Activated naive CD8-positive, alpha-beta T cell treated with anti-CD3 and anti-CD28 coated beads for 36 hours (primary cell): ENCODE results near the gene RFWD3. TPM values are rescaled to one million over a fixed set of nuclear protein-coding genes. Genes with fewer than 3 reads are reported as not detected.

ENCODE experiments used
- DNase-seq: peaks from one replicate; pipeline ENCODE4 v3.0.0; 2021
- H3K27ac Mint-ChIP-seq: one replicate; pipeline ENCODE4 v1.8.0; 2022; ENCODE audit warnings: mild to moderate bottlenecking, moderate library complexity, mixed read lengths
- H3K27me3 Mint-ChIP-seq: one replicate; pipeline ENCODE4 v1.8.0; 2022; ENCODE audit warnings: mild to moderate bottlenecking, mixed read lengths
- H3K36me3 Mint-ChIP-seq: one replicate; pipeline ENCODE4 v1.8.0; 2021; ENCODE audit warnings: mild to moderate bottlenecking, mixed read lengths
- H3K4me1 Mint-ChIP-seq: one replicate; pipeline ENCODE4 v1.8.0; 2021; ENCODE audit warnings: mixed read lengths
- H3K4me3 Mint-ChIP-seq: one replicate; pipeline ENCODE4 v1.8.0; 2022; ENCODE audit warnings: mild to moderate bottlenecking, moderate library complexity, mixed read lengths
- H3K9me3 Mint-ChIP-seq: one replicate; pipeline ENCODE4 v1.8.0; 2022; ENCODE audit warnings: mixed read lengths
- total RNA-seq, 2 experiments: library from RNA; stranded (reverse); gene quantifications; one replicate each; pipeline ENCODE4 v1.2.3, GENCODE V29; 2021

Gene RFWD3
- total RNA-seq, 2 experiments from 2014 or later = 128 to 134 TPM

DNA sequence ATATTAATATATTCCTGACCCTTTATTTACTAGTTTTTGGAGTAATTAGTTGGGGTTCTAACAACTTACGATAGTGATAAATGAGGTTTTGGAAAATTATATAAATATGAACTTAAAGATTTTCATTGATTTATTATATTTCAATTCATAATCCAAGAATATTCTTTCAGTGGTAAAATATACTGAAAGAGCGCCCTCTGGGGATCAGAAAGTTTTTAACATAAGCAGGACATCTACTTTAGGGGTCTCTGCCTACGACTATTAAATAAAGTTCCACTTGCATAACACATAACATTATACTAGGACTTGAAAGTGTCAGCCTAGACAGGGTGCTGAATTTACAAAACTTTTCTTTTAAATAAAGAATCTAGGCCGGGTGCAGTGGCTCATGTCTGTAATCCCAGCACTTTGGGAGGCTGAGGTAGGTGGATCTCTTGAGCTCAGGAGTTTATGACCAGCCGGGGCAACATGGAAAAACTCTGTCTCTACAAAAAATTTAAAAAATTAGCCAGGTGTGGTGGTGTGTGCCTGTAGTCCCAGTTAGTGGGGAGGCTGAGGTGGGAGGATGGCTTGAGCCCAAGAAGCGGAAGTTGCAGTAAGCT is 15.6 kb downstream of the RFWD3 start:
- H3K4me3 Mint-ChIP-seq = no peak overlapping the region
- no peaks in the 10 kb centered on the region for H3K9me3 Mint-ChIP-seq
- peaks cover 25% of the 10 kb centered on the region for H3K36me3 Mint-ChIP-seq
- H3K27ac Mint-ChIP-seq = no peak overlapping the region
- H3K4me1 Mint-ChIP-seq = peaks cover 25% of the 10 kb centered on the region
- no peak for DNase-seq
- no peaks in the 10 kb centered on the region for H3K27me3 Mint-ChIP-seq

DNA sequence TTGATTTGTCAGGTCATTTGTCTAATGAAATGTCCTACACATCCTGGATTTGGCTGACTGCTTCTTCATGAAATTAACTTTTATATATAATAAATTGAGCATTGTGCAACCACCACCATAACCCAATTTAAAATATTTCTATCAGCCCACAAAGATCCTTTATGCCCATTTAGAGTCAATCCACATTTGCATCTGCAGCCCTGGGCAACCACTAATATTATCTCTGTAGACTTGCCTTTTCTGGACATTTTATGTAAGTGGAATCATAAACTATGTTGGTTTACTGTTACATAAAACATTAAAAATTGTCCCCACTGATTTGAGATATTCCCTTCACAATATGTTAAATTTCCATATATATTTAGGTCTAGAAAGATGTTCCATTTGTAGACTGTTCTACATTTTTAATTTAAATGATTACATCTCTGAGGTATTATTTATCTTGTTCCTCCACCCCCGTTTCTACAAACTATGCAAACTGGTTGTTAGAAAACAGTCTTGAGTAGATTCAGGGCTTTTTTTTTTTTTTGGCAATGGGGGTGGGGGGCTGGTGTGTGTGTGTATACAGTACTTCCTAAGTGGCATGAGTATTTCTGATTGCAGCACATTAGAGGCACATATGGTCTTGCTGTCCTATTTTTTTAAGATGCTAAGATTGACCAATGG is 16.7 kb downstream of the RFWD3 start:
- peaks cover 17% of the 10 kb centered on the region for H3K4me1 Mint-ChIP-seq
- no peaks in the 10 kb centered on the region for H3K9me3 Mint-ChIP-seq
- H3K4me3 Mint-ChIP-seq = no peak overlapping the region
- DNase-seq = no peak
- peaks cover 20% of the 10 kb centered on the region for H3K36me3 Mint-ChIP-seq
- no peak overlapping the region for H3K27ac Mint-ChIP-seq
- H3K27me3 Mint-ChIP-seq = no peaks in the 10 kb centered on the region

DNA sequence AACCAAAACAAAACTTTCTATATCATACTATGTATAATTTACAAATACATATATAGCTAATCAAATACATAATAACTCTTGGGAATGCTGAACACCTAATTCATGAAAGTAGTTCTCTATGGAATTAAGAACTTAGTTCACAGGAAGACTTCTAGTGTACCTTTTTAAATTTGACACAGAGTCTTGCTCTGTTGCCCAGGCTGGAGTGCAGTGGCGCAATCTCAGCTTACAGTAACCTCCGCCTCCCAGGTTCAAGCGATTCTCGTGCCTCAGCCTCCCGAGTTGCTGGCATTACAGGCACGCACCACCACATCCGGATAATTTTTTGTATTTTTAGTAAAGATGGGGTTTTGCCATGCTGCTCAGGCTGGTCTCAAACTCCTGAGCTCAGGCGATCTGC is 24.7 kb downstream of the RFWD3 start:
- no peaks in the 10 kb centered on the region for H3K4me1 Mint-ChIP-seq
- H3K27me3 Mint-ChIP-seq = no peaks in the 10 kb centered on the region
- no peak for DNase-seq
- no peak overlapping the region for H3K27ac Mint-ChIP-seq
- no peaks in the 10 kb centered on the region for H3K9me3 Mint-ChIP-seq
- H3K36me3 Mint-ChIP-seq = peaks cover 25% of the 10 kb centered on the region
- H3K4me3 Mint-ChIP-seq = no peak overlapping the region

DNA sequence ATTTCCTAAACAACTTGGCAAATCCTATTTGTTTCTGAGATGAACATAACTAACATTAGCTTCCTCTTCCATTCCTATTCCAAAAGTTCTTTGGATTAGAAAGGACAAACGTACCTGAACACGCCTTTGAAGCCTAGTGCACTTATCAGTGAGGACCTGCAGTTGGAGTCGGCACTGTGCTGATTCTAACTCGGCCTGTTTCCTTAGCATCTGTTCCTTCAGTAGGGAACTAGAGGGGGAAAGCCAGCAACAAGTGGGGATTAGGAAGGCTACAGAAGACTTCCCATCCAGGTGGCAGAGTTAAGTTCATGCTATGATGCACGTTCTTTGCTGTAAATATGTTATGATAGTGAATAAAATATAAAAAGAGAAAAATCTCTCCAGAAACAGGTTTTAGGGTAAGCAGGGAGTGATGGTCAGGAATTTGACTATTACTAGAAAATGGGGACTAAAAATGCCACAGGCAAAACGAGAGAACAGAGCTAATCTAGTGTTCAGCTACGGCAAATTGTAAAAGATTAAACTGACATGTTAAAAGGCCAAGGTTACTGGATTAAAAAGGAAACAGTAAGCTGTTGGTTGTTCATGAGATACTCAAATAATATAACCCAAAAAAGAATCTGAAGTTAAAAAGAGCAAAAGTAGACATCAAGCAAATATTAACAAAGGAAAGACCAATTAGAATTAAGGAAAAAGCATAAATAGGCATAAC is 28.8 kb downstream of the RFWD3 start:
- no peak overlapping the region for H3K4me3 Mint-ChIP-seq
- H3K36me3 Mint-ChIP-seq = peaks cover 22% of the 10 kb centered on the region
- H3K27me3 Mint-ChIP-seq = no peaks in the 10 kb centered on the region
- no peaks in the 10 kb centered on the region for H3K9me3 Mint-ChIP-seq
- no peak overlapping the region for H3K27ac Mint-ChIP-seq
- H3K4me1 Mint-ChIP-seq = no peaks in the 10 kb centered on the region
- DNase-seq = no peak

DNA sequence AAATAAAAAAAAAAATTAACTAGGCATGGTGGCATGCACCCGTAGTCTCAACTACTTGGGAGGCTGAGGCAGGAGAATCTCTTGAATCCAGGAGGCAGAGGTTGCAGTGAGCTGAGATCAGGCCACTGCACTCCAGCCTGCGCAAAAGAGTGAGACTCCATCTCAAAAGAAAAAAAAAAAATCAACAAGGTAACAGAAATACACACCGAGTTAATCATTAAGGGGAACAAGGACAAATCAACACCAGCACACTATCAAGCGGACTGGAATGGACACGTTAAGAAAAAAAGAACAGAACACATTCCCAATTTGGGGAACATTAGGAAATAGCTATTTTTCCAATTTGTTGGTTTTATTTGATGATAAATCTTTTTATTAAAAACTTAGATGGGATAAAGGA is 31.4 kb downstream of the RFWD3 start:
- H3K36me3 Mint-ChIP-seq = peaks cover 23% of the 10 kb centered on the region
- H3K27me3 Mint-ChIP-seq = no peaks in the 10 kb centered on the region
- no peak overlapping the region for H3K27ac Mint-ChIP-seq
- no peak overlapping the region for H3K4me3 Mint-ChIP-seq
- no peak for DNase-seq
- no peaks in the 10 kb centered on the region for H3K4me1 Mint-ChIP-seq
- no peaks in the 10 kb centered on the region for H3K9me3 Mint-ChIP-seq

DNA sequence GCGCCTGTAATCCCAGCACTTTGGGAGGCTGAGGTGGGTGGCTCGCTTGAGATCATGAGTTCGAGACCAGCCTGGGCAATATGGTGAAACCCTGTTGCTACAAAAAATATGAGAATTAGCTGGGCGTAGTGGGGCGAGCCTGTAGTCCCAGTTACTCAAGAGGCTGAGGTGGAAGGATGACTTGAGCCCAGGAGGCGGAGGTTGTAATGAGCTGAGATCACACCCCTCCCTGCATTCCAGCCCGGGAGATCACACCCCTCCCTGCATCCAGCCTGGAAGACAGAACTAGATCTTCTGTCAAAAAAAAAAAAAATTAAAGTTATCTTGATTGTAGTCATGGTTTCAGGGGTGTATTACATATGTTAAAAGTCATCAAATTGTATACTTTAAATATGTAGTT is 33.0 kb downstream of the RFWD3 start:
- Mint-ChIP-seq H3K4me1 (peaks cover 8% of the 10 kb centered on the region), H3K36me3 (peaks cover 34% of the 10 kb centered on the region), H3K27me3 (no peaks in the 10 kb centered on the region), H3K9me3 (no peaks in the 10 kb centered on the region), H3K27ac (no peak overlapping the region), H3K4me3 (no peak overlapping the region)
- no peak for DNase-seq

DNA sequence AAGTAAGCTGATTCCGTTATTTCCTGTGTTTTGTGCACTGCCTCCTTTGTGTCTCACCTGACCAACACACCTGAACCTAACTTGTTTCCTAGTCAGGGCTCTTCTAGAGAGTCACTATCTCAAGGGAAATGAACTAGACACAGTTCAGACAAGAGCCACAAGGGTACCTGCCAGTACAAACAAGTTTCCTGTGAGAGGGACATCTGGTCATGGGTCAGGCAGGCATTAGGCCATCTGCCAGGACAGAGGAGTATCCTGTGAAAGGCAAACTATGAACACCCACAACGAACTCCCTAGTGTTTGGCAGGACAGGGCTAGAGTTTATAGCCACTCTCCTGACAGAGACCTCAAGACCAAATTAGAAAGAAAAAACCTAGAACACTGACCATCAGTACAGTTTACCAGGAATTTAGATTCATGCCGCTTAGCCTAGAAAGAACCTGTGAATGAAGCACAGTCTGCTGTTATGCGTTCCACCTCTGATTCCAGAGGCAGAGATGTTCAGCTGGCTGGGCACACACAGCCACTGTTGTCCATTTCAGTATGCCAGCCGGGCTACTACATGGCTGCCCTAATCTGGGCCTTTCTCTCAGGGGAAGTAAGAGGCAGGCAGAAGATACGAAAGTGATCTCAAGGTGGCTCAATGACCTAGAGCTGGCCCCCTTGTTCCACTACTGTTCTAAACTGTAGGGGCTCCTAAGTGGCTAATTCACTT is 39.0 kb downstream of the RFWD3 start:
- Mint-ChIP-seq H3K9me3 (no peaks in the 10 kb centered on the region), H3K4me3 (no peak overlapping the region), H3K27me3 (no peaks in the 10 kb centered on the region), H3K36me3 (peaks cover 60% of the 10 kb centered on the region), H3K4me1 (peaks cover 38% of the 10 kb centered on the region), H3K27ac (peak overlapping the region; percentile 84)
- no peak for DNase-seq

DNA sequence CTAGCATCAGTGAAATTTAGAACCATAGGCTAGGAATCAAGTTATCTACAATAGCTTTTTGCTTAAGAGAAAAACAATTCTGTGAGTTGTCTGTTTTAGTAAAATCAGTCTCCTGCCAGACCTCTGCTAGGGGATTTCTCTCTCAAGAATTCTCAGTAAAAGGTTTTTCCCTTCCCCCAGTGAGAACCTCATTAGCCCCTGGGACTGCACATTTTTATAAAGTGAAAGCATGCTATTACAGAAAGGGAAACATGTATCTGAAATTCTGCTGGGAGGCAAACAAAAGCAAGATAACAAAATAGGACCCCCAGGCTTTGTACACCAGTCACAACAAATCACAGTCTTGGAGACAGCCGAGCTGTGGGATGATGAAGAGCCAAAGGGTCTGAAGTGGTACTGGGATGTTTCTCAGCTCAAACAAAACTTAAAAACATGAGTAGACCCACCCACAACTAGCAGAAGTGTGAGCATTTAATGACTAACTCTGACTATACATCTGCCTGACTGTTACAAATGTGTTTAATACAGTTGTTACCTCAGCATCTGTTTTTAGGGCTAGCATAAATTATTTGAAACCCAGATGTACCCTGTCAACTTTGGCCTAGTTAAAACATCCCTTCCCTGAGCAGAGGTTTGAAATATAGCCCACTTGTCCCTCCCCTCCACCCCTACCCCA is 39.8 kb downstream of the RFWD3 start:
- Mint-ChIP-seq H3K27me3 (no peaks in the 10 kb centered on the region), H3K9me3 (no peaks in the 10 kb centered on the region), H3K4me1 (peaks cover 38% of the 10 kb centered on the region), H3K36me3 (peaks cover 64% of the 10 kb centered on the region), H3K4me3 (no peak overlapping the region), H3K27ac (peak overlapping the region; percentile 84)
- DNase-seq = no peak

DNA sequence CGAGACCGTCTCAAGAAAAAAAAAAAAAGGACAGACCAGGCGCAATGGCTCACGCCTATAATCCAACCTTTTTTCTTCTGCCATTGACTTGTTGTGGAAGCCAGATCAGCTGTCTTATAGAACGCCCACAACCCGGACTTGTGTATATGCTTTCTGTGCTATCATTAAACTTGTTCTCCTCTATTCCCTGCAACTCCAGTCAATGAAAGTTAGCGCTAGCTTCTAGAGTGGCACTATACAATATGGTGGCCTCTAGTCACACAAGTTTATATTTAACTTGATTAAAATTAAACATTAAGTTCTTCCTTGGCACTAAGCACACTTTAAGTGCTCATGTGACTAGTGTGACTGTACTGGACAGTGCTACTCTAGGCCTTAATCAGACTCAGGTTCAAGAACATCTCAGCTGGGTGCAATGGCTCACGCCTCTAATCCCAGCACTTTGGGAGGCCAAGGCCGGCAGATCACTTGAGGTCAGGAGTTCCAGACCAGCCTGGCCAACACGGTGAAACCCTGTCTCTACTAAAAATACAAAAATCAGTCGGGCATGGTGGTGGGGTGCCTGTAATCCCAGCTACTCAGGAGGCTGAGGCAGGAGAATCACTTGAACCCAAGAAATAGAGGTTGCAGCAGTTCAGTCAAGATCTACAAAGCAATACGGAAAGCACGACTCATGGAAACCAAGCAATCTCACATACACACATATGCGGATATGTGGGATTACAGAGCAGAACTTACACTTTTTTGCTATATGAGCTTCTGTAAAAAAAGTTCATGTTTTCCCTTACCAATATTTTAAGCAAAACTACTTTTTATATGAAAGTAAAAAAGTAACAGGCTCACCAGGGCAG is 41.0 kb downstream of the RFWD3 start:
- no peaks in the 10 kb centered on the region for H3K27me3 Mint-ChIP-seq
- peaks cover 71% of the 10 kb centered on the region for H3K36me3 Mint-ChIP-seq
- no peak overlapping the region for H3K4me3 Mint-ChIP-seq
- no peaks in the 10 kb centered on the region for H3K9me3 Mint-ChIP-seq
- no peak for DNase-seq
- H3K27ac Mint-ChIP-seq = peak overlapping the region; percentile 84
- H3K4me1 Mint-ChIP-seq = peaks cover 38% of the 10 kb centered on the region

DNA sequence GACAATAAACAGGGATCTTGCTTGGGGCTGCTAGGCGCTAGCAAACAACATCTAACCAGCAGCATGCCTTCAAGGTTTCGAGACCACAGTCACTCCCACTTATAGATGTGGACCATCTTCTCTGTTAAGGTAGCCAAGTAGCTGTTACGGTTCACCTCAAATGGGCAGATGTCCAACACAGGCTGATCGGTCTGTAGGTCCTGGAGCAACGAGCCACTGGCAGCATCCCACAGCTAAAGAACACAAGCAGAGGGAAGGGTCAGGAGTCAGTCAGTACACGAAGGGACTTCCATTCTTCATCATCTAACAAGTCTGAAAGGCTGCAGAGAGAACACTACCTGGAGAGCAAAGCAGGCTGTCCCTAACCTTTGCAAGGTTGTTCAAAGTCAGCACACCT is 42.8 kb downstream of the RFWD3 start:
- Mint-ChIP-seq H3K27me3 (no peaks in the 10 kb centered on the region), H3K36me3 (peaks cover 61% of the 10 kb centered on the region), H3K4me1 (peaks cover 31% of the 10 kb centered on the region), H3K9me3 (no peaks in the 10 kb centered on the region), H3K4me3 (no peak overlapping the region), H3K27ac (no peak overlapping the region)
- no peak for DNase-seq

DNA sequence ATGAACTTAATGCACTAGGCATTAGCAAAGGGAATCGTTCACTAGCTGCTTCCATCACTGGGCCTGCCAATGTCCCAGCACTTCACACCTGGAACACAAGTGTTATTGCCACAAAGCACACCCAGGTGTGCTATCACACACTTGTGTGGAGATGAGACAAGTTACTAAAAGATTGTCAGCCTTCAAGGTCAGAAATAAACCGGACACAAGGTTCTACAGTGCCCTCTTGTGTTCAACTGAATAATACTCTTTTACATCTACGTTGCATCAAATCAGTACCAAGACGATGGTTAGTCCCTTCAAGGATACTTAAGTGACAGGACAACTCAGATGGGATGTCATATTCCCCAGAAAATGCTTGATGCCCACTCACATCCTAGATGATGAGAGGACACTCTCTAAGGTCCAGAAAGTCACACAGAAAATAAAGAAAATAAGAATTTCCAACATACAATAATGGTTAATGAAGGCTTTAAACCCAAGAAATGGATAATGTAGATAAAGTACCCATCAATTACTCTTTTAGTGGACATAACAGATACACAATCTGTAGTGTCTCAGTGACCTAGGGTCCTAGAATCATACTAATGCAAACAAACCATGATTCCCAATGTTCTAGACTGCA is 43.4 kb downstream of the RFWD3 start:
- H3K9me3 Mint-ChIP-seq = no peaks in the 10 kb centered on the region
- DNase-seq = no peak
- no peaks in the 10 kb centered on the region for H3K27me3 Mint-ChIP-seq
- H3K36me3 Mint-ChIP-seq = peaks cover 56% of the 10 kb centered on the region
- H3K27ac Mint-ChIP-seq = peak overlapping the region; percentile 49
- H3K4me1 Mint-ChIP-seq = peaks cover 27% of the 10 kb centered on the region
- no peak overlapping the region for H3K4me3 Mint-ChIP-seq

DNA sequence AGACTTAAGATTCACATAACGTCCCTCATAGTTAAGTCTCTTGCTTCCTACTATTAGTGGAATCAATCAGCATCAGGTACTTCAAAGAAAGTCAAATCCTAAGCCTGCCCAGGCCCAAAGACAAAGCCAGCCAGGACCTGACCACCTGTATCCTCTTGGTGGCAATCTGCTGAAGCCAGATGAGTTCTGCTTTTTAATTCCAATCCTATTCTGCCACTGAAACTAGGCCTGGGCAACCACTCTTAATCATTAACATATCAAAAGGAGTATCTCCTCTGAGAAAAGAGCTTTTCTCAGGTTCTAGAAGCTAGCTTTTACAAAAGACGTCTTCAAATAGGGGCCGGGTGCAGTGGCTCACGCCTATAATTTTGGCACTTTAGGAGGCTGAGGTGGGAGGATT is 44.7 kb downstream of the RFWD3 start:
- Mint-ChIP-seq H3K27ac (no peak overlapping the region), H3K9me3 (no peaks in the 10 kb centered on the region), H3K36me3 (peaks cover 55% of the 10 kb centered on the region), H3K27me3 (no peaks in the 10 kb centered on the region), H3K4me3 (no peak overlapping the region), H3K4me1 (peaks cover 25% of the 10 kb centered on the region)
- no peak for DNase-seq

DNA sequence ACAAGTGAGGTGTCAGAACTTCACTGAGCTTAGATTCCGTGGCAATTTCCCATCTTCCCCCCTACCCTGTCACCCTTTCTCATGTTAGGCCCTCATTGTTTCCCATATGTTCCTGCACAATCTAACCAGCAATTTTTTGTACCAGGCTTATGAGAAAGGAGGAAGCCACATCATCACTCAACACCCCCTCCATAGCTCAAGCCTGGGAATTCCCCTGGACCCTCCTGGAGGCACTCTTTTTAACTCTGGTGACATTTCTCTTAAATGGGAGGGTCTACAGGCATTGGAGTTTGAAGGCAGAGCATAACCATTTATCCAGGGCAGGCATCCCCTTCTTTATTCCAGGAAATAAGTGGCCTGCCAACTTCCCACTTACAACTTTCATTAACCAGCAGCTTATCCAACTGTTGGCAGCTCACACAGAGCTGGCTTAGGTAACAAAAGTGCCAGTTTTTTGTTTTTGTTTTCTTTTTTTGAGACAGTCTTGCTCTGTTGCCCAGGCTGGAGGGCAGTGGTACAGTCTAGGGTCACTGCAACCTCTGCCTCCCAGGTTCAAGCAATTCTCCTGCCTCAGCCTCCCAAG is 49.4 kb downstream of the RFWD3 start:
- no peak overlapping the region for H3K4me3 Mint-ChIP-seq
- H3K4me1 Mint-ChIP-seq = peaks cover 14% of the 10 kb centered on the region
- peaks cover 32% of the 10 kb centered on the region for H3K36me3 Mint-ChIP-seq
- H3K27me3 Mint-ChIP-seq = no peaks in the 10 kb centered on the region
- H3K27ac Mint-ChIP-seq = peak overlapping the region; percentile 65
- no peaks in the 10 kb centered on the region for H3K9me3 Mint-ChIP-seq
- no peak for DNase-seq
